ENCODE measurements around the gene MEI1.

DNA sequence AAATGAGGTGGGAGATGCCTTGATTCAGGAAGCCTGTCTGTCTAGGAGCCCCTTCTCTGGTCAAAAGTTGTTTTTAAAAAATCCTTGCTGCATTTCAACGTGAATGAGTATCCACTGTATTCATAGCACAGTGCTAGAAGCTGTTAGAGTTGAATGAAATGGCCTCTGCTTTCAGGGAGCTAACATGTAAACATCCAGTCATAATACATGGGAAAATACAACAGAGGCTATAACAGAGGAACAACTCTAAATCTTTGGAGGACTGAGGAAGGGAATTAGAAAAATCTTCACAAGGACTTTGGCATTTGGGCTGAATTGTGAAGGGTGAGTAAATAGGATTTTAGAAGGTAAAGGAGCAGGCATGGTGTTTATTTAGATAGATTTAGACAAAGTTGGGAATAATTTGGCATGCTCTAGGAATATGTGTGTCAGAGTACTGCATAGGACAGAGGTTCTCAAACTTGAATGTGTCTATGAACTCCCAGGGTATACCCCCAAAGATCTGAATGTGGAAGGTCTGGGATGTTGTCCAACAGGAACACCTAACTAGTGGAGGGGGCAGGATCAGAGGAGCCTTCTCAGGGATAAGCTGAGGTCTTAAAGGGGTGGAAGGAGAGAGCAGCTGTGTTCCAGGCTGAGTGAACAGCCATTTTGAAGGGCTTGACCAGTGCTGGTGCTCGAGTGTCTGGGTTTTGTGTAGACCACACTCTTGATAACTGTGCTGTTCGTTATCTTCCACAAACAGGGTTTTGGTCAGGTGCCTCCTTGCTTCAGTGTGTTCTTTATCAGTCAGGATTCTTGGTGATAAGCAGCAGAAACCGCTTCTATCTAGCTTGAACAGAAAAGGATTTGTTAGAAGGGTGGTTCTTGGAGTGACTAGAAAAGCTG, 146.3 kb downstream of the MEI1 start:
- TF ChIP-seq POLR2A (IDR thresholded peaks at IDR 0.05): no peak
- TF ChIP-seq, protein P1, sequence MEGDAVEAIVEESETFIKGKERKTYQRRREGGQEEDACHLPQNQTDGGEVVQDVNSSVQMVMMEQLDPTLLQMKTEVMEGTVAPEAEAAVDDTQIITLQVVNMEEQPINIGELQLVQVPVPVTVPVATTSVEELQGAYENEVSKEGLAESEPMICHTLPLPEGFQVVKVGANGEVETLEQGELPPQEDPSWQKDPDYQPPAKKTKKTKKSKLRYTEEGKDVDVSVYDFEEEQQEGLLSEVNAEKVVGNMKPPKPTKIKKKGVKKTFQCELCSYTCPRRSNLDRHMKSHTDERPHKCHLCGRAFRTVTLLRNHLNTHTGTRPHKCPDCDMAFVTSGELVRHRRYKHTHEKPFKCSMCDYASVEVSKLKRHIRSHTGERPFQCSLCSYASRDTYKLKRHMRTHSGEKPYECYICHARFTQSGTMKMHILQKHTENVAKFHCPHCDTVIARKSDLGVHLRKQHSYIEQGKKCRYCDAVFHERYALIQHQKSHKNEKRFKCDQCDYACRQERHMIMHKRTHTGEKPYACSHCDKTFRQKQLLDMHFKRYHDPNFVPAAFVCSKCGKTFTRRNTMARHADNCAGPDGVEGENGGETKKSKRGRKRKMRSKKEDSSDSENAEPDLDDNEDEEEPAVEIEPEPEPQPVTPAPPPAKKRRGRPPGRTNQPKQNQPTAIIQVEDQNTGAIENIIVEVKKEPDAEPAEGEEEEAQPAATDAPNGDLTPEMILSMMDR (IDR thresholded peaks at IDR 0.05): no peak
